Small intestine (tissue), 7 donors: ENCODE results near the gene CUL2. TPM values are rescaled to one million over a fixed set of nuclear protein-coding genes. Genes with fewer than 3 reads are reported as not detected.

Experiments
- DNase-seq, 2 donors: peaks; one replicate each; pipeline versions ENCODE4 v3.0.0 to v3.0.0-alpha.2; 2013
- FAIRE-seq: peaks from 2 replicates; lab custom pipeline; 2012; peaks lifted over from hg19 to GRCh38; lab: Jason Lieb, UNC
- H3K27ac ChIP-seq, 3 donors: one replicate each; pipeline ENCODE4 v1.5.1; 2013; ENCODE audit warnings: low read length in 2 of 3, mild to moderate bottlenecking in 2 of 3, control low read depth in 1 of 3, inconsistent platforms in 1 of 3, low read depth in 1 of 3, moderate library complexity in 1 of 3
- H3K27me3 ChIP-seq, 3 donors: one replicate each; pipeline ENCODE4 v1.6.1; 2013; ENCODE audit warnings: low read length in 3 of 3, inconsistent platforms in 1 of 3; ENCODE audit not compliant: control insufficient read depth in 3 of 3, insufficient read depth in 3 of 3
- H3K36me3 ChIP-seq, 3 donors: one replicate each; pipeline ENCODE4 v1.6.1; 2013; ENCODE audit warnings: low read length in 3 of 3, inconsistent platforms in 1 of 3, low read depth in 1 of 3, mild to moderate bottlenecking in 1 of 3, moderate library complexity in 1 of 3; ENCODE audit not compliant: control insufficient read depth in 3 of 3, insufficient read depth in 2 of 3
- H3K4me1 ChIP-seq, 3 donors: one replicate each; pipeline ENCODE4 v1.6.1; 2013; ENCODE audit warnings: low read length in 2 of 3, inconsistent platforms in 1 of 3, low read depth in 1 of 3, mild to moderate bottlenecking in 1 of 3, moderate library complexity in 1 of 3; ENCODE audit not compliant: control insufficient read depth in 3 of 3, insufficient read depth in 2 of 3
- H3K4me3 ChIP-seq, 3 donors: one replicate each; pipeline ENCODE4 v1.5.1; 2013; ENCODE audit warnings: low read length in 3 of 3, control low read depth in 1 of 3, inconsistent platforms in 1 of 3, low read depth in 1 of 3, mild to moderate bottlenecking in 1 of 3, moderate library complexity in 1 of 3
- H3K9me3 ChIP-seq, 2 donors: one replicate each; pipeline ENCODE4 v1.6.1; 2013; ENCODE audit warnings: low read depth in 1 of 2, low read length in 1 of 2; ENCODE audit not compliant: control insufficient read depth in 2 of 2, insufficient read depth in 1 of 2
- WGBS, 3 donors: extraction: QIAGEN DNeasy Blood & Tissue Kit; methylation state at CpG; one replicate each; pipeline ENCODE4 v1.1.7; 2013; 5-methylcytosine and 5-hydroxymethylcytosine counted together
- polyA plus RNA-seq, 4 donors: library from polyadenylated mRNA; stranded (reverse) in 3 of 4; unstranded in 1 of 4; fragments of 200-250 nt in 3 of 4; fragments of 120-200 nt in 1 of 4; gene quantifications; one replicate each; pipeline versions ENCODE4 v1.2.1 to v1.2.3, GENCODE V29; 2013
- donor health status: healthy with polysubstance abuse.
- donor health status: control.
- donor health status: control.
- donor health status: Bipolar disorder and iron deficiency.
- donor health status: healthy.

Gene CUL2
- polyA plus RNA-seq, 4 donors = 9.2 to 32.0 (median 12.7) TPM

GRCh38 chr10:35075228-35075627 is 14.9 kb downstream of the CUL2 start:
- Histone ChIP-seq H3K4me3 (no peak overlapping the region), H3K9me3 (no peaks in the 10 kb centered on the region), H3K27me3 (no peaks in the 10 kb centered on the region), H3K36me3 (peaks cover 0 to 16% (median 3%) of the 10 kb centered on the region in 3 donors), H3K4me1 (no peaks in the 10 kb centered on the region), H3K27ac (no peak overlapping the region)
- WGBS, 3 donors = 84 to 93% (median 92%) methylated on average over 3 of the region's 3 CpGs
- FAIRE-seq = no peak
- DNase-seq = no peak

- DNase-seq (no peak), FAIRE-seq (no peak)
- Histone ChIP-seq H3K4me3 (no peak overlapping the region), H3K36me3 (peaks cover 0 to 17% (median 4%) of the 10 kb centered on the region in 3 donors), H3K9me3 (no peaks in the 10 kb centered on the region), H3K27ac (no peak overlapping the region), H3K4me1 (no peaks in the 10 kb centered on the region), H3K27me3 (no peaks in the 10 kb centered on the region)
- 89 to 94% (median 90%) methylated on average over 4 of the region's 4 CpGs for WGBS, 3 donors
Observed at GRCh38 chr10:35074266-35074665, 15.9 kb downstream of the CUL2 start.

GRCh38 chr10:35070521-35070920 is 19.6 kb downstream of the CUL2 start:
- H3K27me3 ChIP-seq = no peaks in the 10 kb centered on the region
- WGBS, 3 donors = 92 to 95% (median 93%) methylated on average over 3 of the region's 3 CpGs
- no peaks in the 10 kb centered on the region for H3K9me3 ChIP-seq
- peaks cover 0 to 22% (median 6%) of the 10 kb centered on the region in 3 donors for H3K36me3 ChIP-seq
- DNase-seq (no peak), FAIRE-seq (no peak)
- no peak overlapping the region for H3K4me3 ChIP-seq
- H3K27ac ChIP-seq = no peak overlapping the region
- H3K4me1 ChIP-seq = no peaks in the 10 kb centered on the region

- Histone ChIP-seq H3K36me3 (peaks cover 3 to 30% (median 14%) of the 10 kb centered on the region in 3 donors), H3K27ac (no peak overlapping the region), H3K9me3 (no peaks in the 10 kb centered on the region), H3K27me3 (no peaks in the 10 kb centered on the region), H3K4me3 (no peak overlapping the region), H3K4me1 (no peaks in the 10 kb centered on the region)
- FAIRE-seq (no peak), DNase-seq (no peak)
- 84 to 96% (median 93%) methylated on average over 3 of the region's 3 CpGs for WGBS, 3 donors
Observed at GRCh38 chr10:35063837-35064454, 26.2 kb downstream of the CUL2 start.

- no peaks in the 10 kb centered on the region for H3K4me1 ChIP-seq
- no peak overlapping the region for H3K4me3 ChIP-seq
- H3K9me3 ChIP-seq = no peaks in the 10 kb centered on the region
- FAIRE-seq (no peak), DNase-seq (no peak)
- no peak overlapping the region for H3K27ac ChIP-seq
- peaks cover 3 to 20% (median 19%) of the 10 kb centered on the region in 3 donors for H3K36me3 ChIP-seq
- H3K27me3 ChIP-seq = no peaks in the 10 kb centered on the region
Observed at GRCh38 chr10:35059481-35059880, 30.7 kb downstream of the CUL2 start.

GRCh38 chr10:35058686-35059085 is 31.5 kb downstream of the CUL2 start:
- H3K4me3 ChIP-seq = no peak overlapping the region
- peaks cover 4 to 19% (median 17%) of the 10 kb centered on the region in 3 donors for H3K36me3 ChIP-seq
- no peaks in the 10 kb centered on the region for H3K4me1 ChIP-seq
- DNase-seq = no peak
- 89 to 94% (median 91%) methylated on average over 1 of the region's 1 CpG for WGBS, 3 donors
- no peaks in the 10 kb centered on the region for H3K9me3 ChIP-seq
- FAIRE-seq = no peak
- H3K27me3 ChIP-seq = no peaks in the 10 kb centered on the region
- H3K27ac ChIP-seq = no peak overlapping the region

- H3K27ac ChIP-seq = no peak overlapping the region
- DNase-seq = no peak
- no peak for FAIRE-seq
- H3K4me1 ChIP-seq = no peaks in the 10 kb centered on the region
- H3K36me3 ChIP-seq = peaks cover 5 to 19% (median 15%) of the 10 kb centered on the region in 3 donors
- no peaks in the 10 kb centered on the region for H3K27me3 ChIP-seq
- no peak overlapping the region for H3K4me3 ChIP-seq
- no peaks in the 10 kb centered on the region for H3K9me3 ChIP-seq
- WGBS, 3 donors = 52 to 77% (median 64%) methylated on average over 6 of the region's 6 CpGs
Observed at GRCh38 chr10:35058134-35058533, 32.0 kb downstream of the CUL2 start.

GRCh38 chr10:35056686-35057085 is 33.5 kb downstream of the CUL2 start:
- H3K27me3 ChIP-seq = no peaks in the 10 kb centered on the region
- H3K9me3 ChIP-seq = no peaks in the 10 kb centered on the region
- no peak for FAIRE-seq
- no peak overlapping the region for H3K4me3 ChIP-seq
- H3K27ac ChIP-seq = no peak overlapping the region
- H3K36me3 ChIP-seq = peaks cover 3 to 21% (median 12%) of the 10 kb centered on the region in 3 donors
- no peaks in the 10 kb centered on the region for H3K4me1 ChIP-seq
- 84 to 88% (median 85%) methylated on average over 5 of the region's 5 CpGs for WGBS, 3 donors
- DNase-seq = no peak

GRCh38 chr10:35056133-35056532 is 34.0 kb downstream of the CUL2 start:
- no peak overlapping the region for H3K27ac ChIP-seq
- 36 to 78% (median 71%) methylated on average over 1 of the region's 1 CpG for WGBS, 3 donors
- no peak for FAIRE-seq

More at GRCh38 chr10:35056133-35056532, 34.0 kb downstream of the CUL2 start:
- Histone ChIP-seq H3K27me3 (no peaks in the 10 kb centered on the region), H3K4me1 (no peaks in the 10 kb centered on the region), H3K9me3 (no peaks in the 10 kb centered on the region), H3K36me3 (peaks cover 2 to 18% (median 12%) of the 10 kb centered on the region in 3 donors), H3K4me3 (no peak overlapping the region)
- no peak for DNase-seq
